IPS-20b (cell line): ENCODE data around the gene DRD2.

Experiments used
- H3K27ac ChIP-seq: one replicate; pipeline ENCODE4 v1.5.1; 2013; ENCODE audit warnings: low read length
- H3K27me3 ChIP-seq: 2 replicates; pipeline ENCODE4 v1.6.1; 2013; ENCODE audit warnings: mild to moderate bottlenecking, low read length, inconsistent platforms; ENCODE audit not compliant: insufficient read depth
- H3K36me3 ChIP-seq: 2 replicates; pipeline ENCODE4 v1.6.1; 2013; ENCODE audit warnings: low read depth, mild to moderate bottlenecking, inconsistent platforms, low read length, moderate library complexity; ENCODE audit not compliant: insufficient read depth
- H3K4me1 ChIP-seq: 2 replicates; pipeline ENCODE4 v1.6.1; 2013; ENCODE audit warnings: mild to moderate bottlenecking, control low read depth, inconsistent platforms, low read length, moderate library complexity; ENCODE audit not compliant: insufficient read depth
- H3K4me3 ChIP-seq: 2 replicates; pipeline ENCODE4 v1.5.1; 2013; ENCODE audit warnings: mild to moderate bottlenecking, low read length, inconsistent platforms
- H3K9ac ChIP-seq: 2 replicates; pipeline ENCODE4 v1.6.1; 2013; ENCODE audit warnings: low read depth, mild to moderate bottlenecking, inconsistent platforms, low read length, moderate library complexity
- H3K9me3 ChIP-seq: 2 replicates; pipeline ENCODE4 v1.6.1; 2013; ENCODE audit warnings: mild to moderate bottlenecking, low read depth, low read length, inconsistent platforms; ENCODE audit not compliant: insufficient read depth

DRD2 gene

DNA sequence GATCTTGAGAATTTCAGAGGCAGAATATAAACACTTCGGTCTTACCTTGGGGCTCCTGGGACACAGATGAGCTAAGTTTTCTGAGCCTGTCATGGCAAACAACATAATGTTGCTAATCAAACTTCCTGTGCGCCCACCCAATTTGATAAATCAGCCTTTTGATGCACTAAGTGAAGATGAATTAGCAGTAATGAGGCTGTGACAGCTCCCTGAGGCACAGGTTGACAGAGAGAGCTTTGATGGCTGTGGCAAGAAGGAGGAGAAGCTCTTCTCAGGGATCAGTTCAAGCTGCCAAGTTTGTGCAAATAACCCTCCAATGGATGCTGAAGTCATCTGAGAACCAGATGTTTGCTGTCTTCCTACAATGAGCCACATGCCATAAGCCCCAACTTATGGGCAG, 34.4 kb downstream of the DRD2 start:
- Histone ChIP-seq H3K4me3 (no peak overlapping the region), H3K36me3 (no peaks in the 10 kb centered on the region), H3K27ac (no peak overlapping the region), H3K4me1 (no peaks in the 10 kb centered on the region), H3K9me3 (no peaks in the 10 kb centered on the region), H3K9ac (no peak overlapping the region), H3K27me3 (no peaks in the 10 kb centered on the region)

DNA sequence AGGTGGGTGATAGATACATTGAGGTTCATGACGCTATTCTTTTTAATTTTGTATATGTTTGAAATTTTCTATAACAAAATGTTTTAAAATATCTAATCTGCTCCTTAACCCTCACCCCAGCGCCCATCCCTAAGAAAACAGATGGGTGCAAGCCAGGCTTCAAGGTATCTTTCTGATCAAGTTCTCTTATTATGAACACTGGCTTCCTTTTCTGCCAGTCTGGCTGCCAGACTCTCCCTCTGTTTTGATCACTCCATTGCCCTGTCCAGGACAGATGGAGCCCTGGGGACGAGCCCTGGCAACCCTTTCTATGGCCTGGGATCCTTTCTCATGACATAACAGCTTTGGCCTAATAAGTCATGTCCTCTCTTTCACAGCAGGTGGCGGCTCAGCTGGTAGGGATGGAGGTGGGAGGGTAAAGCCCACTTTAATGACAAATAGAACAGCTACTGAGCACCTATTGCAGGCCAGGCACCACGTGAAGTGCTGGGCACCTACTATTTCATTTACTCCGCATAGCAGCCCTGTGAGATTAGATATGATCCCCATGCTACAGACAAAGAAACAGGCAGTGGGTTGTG, 38.4 kb downstream of the DRD2 start:
- Histone ChIP-seq H3K9ac (no peak overlapping the region), H3K4me1 (peaks cover 11% of the 10 kb centered on the region), H3K27ac (no peak overlapping the region), H3K36me3 (no peaks in the 10 kb centered on the region), H3K9me3 (no peaks in the 10 kb centered on the region), H3K27me3 (no peaks in the 10 kb centered on the region), H3K4me3 (no peak overlapping the region)

DNA sequence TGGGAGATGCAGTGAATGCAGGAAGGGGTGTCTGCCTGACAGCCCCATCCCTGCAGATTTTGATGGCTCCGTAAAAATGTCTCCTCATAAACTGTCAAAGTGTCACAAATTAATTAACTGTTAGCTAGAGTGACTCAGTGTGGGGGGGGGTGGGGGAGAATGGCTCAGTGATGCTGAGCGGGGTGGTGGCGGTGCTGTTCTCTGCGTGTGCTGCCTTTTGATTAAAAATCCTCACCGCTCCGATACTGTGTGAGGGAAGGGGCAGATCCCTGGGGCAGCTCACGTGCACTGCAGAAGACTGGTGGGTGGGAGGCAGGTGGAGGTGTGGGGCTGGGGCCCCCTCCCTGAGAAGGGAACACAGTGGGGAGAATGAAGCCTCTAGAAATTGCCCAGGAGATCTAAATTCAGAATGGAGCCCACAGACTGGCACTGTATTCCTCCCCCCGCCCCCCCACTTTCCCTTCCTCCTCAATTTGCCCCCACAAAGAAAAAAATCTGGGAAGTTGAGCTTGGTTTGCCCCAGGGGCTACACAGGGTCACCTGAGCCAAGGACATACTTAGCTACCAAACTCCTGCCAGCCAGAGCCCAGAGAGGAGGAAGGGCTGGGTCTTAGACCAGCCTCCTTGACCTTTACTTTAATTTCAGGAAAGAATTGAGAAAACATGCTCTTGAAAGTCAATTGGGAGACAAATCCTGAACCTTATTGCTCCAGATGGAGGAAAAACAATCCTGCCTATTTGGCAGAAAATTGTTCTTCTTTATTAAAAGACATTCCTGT, 39.8 kb downstream of the DRD2 start:
- H3K36me3 ChIP-seq: no peaks in the 10 kb centered on the region
- H3K9ac ChIP-seq: no peak overlapping the region
- no peak overlapping the region for H3K27ac ChIP-seq
- H3K9me3 ChIP-seq: no peaks in the 10 kb centered on the region
- H3K4me3 ChIP-seq: no peak overlapping the region
- H3K4me1 ChIP-seq: peaks cover 11% of the 10 kb centered on the region
- H3K27me3 ChIP-seq: no peaks in the 10 kb centered on the region

DNA sequence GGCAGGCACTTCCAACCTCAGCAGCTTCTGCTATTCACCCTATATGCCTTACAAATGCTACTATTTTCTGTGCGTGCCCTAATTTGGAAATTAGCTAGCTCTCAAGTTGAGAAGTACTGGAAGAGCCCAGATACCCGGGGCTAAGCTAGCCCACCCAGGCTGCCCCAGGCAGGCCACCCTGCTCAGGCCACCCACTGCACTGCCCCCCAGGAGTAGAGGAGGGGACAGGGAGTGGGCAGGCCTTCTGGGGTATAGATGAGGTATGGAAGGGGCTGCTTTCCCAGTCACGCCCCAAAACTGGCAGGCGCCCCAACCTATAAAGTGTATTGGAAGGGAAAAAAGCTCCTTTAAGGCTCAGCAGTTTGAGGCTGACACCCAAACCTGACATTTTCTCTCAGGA, 43.5 kb downstream of the DRD2 start:
- Histone ChIP-seq H3K27me3 (no peaks in the 10 kb centered on the region), H3K9me3 (no peaks in the 10 kb centered on the region), H3K27ac (no peak overlapping the region), H3K36me3 (no peaks in the 10 kb centered on the region), H3K4me1 (peaks cover 11% of the 10 kb centered on the region), H3K4me3 (no peak overlapping the region), H3K9ac (no peak overlapping the region)

DNA sequence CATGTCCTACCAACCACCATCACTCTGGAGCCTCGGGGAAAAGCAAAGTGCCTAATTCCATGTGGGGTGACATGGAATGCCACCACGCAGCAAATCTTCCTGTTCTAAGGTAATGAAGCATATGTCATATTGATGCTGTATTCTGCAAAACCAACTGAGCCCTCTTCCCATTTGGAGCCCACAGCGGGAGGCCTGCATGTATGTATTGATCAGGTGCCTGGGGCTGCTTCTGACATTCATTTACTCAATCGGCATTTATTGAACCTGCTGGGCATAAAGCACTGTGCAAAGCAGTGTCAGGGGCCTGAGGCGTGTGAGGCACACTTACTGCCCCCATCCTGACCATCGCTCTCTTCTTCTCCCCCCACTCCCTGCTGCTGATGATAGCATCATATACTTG, 48.5 kb downstream of the DRD2 start:
- Histone ChIP-seq H3K4me3 (no peak overlapping the region), H3K36me3 (no peaks in the 10 kb centered on the region), H3K4me1 (no peaks in the 10 kb centered on the region), H3K27me3 (no peaks in the 10 kb centered on the region), H3K9me3 (no peaks in the 10 kb centered on the region), H3K27ac (no peak overlapping the region), H3K9ac (no peak overlapping the region)

DNA sequence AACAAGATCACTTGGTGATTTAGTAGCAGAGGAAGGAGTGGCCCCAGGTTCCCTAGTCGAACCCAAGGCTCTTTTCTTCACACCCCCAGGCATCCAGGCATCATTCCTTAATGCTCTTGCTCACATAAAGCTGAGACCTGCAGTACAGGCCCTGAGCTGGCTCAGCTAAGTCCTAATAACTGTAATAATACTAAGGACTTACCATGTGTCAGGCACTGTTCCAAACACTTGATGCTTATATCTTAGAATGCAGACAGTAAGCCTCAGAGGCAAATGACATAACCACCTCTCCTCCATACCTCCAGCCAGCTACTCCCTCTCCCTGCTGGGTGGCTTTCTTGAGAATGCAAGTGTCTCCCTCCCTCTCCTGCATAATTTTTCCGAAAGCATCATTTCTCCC, 54.4 kb downstream of the DRD2 start:
- no peaks in the 10 kb centered on the region for H3K36me3 ChIP-seq
- no peaks in the 10 kb centered on the region; the same call in 1 of the 2 replicates for H3K27me3 ChIP-seq
- no peaks in the 10 kb centered on the region for H3K4me1 ChIP-seq
- no peaks in the 10 kb centered on the region for H3K9me3 ChIP-seq
- no peak overlapping the region for H3K4me3 ChIP-seq
- H3K9ac ChIP-seq: no peak overlapping the region
- no peak overlapping the region for H3K27ac ChIP-seq

DNA sequence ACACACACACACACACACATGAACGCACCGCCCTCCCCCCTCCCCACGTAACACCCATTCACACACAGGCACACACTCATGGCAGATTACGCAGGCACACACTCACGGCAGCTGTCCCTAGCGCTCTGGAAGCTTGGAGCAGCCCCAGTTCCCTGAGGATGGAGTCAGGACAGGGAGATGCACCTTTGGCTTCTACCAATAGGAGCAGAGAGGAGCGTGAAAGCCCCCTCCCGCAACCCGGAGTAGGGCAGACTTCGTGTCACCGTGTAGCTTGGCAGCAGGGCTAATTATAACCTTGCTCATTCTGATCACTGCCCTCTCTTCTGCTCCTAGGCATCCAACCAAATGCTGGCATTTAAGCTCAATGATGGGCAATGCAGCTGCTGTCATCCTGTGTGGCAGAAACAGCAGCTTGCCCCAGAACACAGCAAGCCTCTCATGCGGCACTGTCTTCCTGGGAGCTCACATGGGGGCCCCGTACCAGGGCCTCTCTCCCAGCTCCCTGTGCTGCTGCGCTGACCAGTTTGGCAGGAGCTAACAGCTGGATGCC, 55.7 kb downstream of the DRD2 start:
- no peaks in the 10 kb centered on the region for H3K9me3 ChIP-seq
- no peaks in the 10 kb centered on the region for H3K4me1 ChIP-seq
- H3K4me3 ChIP-seq: no peak overlapping the region
- no peak overlapping the region for H3K9ac ChIP-seq
- no peaks in the 10 kb centered on the region for H3K36me3 ChIP-seq
- H3K27ac ChIP-seq: no peak overlapping the region
- no peaks in the 10 kb centered on the region; the same call in 1 of the 2 replicates for H3K27me3 ChIP-seq

DNA sequence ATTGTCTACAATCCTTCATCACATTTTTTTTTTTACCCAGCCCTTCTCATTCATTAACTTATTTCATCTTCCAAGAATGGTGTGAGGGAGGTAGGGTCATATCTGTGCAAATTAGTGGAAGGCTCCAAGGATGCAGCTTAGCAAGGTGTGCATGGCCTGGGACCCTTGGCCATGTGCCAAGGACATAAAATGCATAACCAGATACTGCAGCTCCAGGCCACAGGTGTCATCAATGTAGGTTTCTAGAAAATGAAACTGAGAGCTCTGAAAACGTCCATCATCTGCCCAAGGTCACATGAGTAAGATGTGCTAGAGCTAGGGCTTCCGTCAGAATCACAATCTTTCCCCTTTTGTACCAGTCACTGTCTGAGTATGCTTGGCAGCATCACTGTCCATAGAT, 57.8 kb downstream of the DRD2 start:
- H3K4me1 ChIP-seq: no peaks in the 10 kb centered on the region
- no peak overlapping the region for H3K9ac ChIP-seq
- H3K36me3 ChIP-seq: no peaks in the 10 kb centered on the region
- no peak overlapping the region for H3K4me3 ChIP-seq
- H3K27me3 ChIP-seq: no peaks in the 10 kb centered on the region; the same call in 1 of the 2 replicates
- H3K9me3 ChIP-seq: no peaks in the 10 kb centered on the region
- H3K27ac ChIP-seq: no peak overlapping the region

DNA sequence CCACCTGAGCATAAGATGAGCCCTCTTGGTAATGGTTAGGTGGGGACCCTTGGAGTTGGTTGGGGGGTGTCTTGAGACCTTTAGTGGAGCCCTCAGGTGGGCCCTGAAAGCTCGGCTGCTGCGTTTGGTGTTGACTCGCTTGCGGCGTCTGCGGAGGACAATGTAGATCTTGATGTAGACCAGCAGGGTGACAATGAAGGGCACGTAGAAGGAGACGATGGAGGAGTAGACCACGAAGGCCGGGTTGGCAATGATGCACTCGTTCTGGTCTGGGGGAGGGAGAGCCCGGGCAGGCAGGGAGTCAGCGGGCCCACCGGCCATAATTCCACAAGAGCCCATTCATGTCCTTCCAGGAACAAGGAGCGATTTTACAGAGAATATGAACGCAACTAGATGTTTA, 59.9 kb downstream of the DRD2 start:
- Histone ChIP-seq H3K27ac (no peak overlapping the region), H3K9ac (no peak overlapping the region), H3K9me3 (no peaks in the 10 kb centered on the region), H3K27me3 (no peaks in the 10 kb centered on the region; the same call in 1 of the 2 replicates), H3K4me1 (no peaks in the 10 kb centered on the region), H3K4me3 (no peak overlapping the region), H3K36me3 (no peaks in the 10 kb centered on the region)

DNA sequence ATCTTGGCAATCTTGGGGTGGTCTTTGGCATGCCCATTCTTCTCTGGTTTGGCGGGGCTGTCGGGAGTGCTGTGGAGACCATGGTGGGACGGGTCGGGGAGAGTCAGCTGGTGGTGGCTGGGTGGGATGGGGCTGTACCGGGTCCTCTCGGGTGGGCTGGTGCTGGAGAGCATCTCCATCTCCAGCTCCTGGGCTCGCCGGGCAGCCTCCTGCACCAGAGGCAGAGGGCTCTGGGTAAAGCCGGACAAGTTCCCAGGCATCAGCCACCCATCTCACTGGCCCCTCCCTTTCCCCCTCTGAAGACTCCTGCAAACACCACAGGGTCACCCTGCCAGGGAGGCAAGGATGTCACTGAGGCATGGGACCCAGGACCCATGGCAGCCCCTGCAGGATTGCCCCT, 62.5 kb downstream of the DRD2 start:
- H3K4me1 ChIP-seq: no peaks in the 10 kb centered on the region

DNA sequence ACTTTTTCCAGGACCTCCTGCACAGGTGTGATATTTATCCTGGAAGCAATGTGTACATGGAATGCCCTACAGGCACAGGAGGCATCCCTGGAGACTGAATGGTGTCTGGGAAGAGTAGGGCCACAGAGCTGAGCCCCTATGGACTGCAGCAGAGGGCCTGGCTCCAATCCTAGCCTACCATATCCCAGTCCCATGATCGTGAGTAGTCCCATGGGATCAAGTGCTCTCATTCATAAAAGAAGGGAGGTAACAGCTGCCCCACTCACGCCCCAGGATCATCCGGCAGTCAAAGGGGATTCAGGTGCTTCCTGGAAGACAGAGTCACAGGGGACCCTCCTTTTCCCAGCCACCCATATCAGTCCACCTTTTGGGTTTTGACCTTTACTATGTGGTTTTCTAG, 63.7 kb downstream of the DRD2 start:
- Histone ChIP-seq H3K4me1 (no peaks in the 10 kb centered on the region), H3K9ac (no peak overlapping the region), H3K36me3 (no peaks in the 10 kb centered on the region), H3K27ac (no peak overlapping the region), H3K27me3 (no peaks in the 10 kb centered on the region; the same call in 1 of the 2 replicates), H3K9me3 (no peaks in the 10 kb centered on the region), H3K4me3 (no peak overlapping the region)

More for the DNA sequence above, 62.5 kb downstream of the DRD2 start:
- Histone ChIP-seq H3K36me3 (no peaks in the 10 kb centered on the region), H3K4me3 (no peak overlapping the region), H3K27me3 (no peaks in the 10 kb centered on the region; the same call in 1 of the 2 replicates), H3K9me3 (no peaks in the 10 kb centered on the region), H3K27ac (no peak overlapping the region), H3K9ac (no peak overlapping the region)
